ENCODE results near the gene ENAH. TPM values are rescaled to one million over a fixed set of nuclear protein-coding genes. Genes with fewer than 3 reads are reported as not detected.
"Not testable (repeated sequence)": the region's sequence is repeated elsewhere in the genome, so short reads cannot be mapped to it uniquely, and the experiment has no call there.

ENAH gene
- total RNA-seq, 4 donors from 2014 or later = 31.4 to 56.3 (median 45.3) TPM

DNA sequence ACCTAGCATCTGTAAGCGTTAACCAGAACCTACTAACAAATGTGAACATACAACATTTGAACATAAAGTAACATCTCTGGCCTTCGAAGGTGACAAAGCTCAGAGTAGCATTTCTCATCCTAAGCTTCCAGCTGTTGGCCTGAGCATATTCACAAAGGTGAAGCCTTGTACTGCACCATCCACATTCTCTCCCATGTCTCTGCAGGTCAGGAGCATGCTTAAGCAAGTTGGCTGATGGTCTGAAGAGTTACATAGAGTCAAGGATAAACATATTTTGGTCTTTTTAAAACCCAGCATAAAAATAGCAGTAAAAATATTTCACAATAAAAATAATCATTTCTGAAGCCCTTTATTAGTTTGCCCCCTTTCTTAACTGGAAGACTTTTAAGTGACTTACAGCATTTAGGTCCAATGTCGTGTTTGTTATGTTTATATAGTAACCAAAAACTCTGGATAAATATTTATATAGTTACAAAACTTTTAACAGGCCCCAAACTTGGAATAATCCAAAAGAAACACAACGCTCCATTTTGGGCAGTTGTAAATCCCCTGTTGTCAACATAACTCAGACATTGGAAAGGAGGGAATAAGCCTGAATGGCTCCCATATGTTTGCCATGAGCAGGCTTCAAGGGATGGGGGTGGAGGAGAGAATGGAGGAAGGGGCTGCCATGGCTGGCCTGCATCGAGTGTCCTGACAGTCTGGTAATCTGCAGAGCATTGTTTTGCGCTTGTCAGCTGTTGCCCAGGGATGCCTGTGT is 42.8 kb upstream of the ENAH start:
- WGBS, 2 donors = 62 to 67% methylated on average over 6 of the region's 6 CpGs
- H3K9me3 ChIP-seq = no peaks in the 10 kb centered on the region
- no peaks in the 10 kb centered on the region for H3K27me3 ChIP-seq
- peaks cover 0 to 17% (median 3%) of the 10 kb centered on the region in 4 donors for H3K4me1 ChIP-seq
- H3K27ac ChIP-seq = no peak overlapping the region
- TF ChIP-seq POLR2A (IDR thresholded peaks at IDR 0.05) (no peak), EP300 (IDR thresholded peaks at IDR 0.05) (no peak), CTCF (IDR thresholded peaks at IDR 0.05) (no peak)
- DNase-seq (ENCODE audit: low spot score in 2 of 2) = no peak
- no peak overlapping the region for H3K4me3 ChIP-seq
- H3K36me3 ChIP-seq = no peaks in the 10 kb centered on the region

- TF ChIP-seq CTCF (IDR thresholded peaks at IDR 0.05) (no peak), EP300 (IDR thresholded peaks at IDR 0.05) (peak in 1 of 2 donors; percentile 15), POLR2A (IDR thresholded peaks at IDR 0.05) (no peak)
- no peaks in the 10 kb centered on the region for H3K36me3 ChIP-seq
- 64 to 75% methylated on average over 2 of the region's 2 CpGs for WGBS, 2 donors
- H3K9me3 ChIP-seq = no peaks in the 10 kb centered on the region
- H3K27ac ChIP-seq = no peak overlapping the region
- no peak overlapping the region for H3K4me3 ChIP-seq
- H3K4me1 ChIP-seq = peaks cover 0 to 7% (median 0%) of the 10 kb centered on the region in 4 donors
- no peak for DNase-seq (ENCODE audit: low spot score in 2 of 2)
- no peaks in the 10 kb centered on the region for H3K27me3 ChIP-seq
Measured at GRCh38 chr1:225694151-225694603, 41.3 kb upstream of the ENAH start.

DNA sequence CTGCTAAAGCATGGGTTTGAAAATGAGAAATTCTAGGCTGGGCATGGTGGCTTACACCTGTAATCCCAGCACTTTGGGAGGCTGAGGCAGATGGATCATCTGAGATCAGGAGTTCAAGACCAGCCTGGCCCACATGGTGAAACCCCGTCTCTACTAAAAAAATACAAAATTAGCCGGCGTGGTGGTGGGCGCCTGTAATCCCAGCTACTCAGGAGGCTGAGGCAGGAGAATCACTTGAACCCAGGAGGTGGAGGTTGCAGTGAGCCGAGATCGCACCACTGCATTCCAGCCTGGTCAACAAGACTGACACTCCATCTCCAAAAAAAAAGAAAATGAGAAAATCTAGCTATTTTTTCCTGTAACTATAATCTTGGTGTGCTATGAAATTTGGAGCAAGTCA is 40.8 kb upstream of the ENAH start:
- 89 to 99% methylated on average over 6 of the region's 6 CpGs for WGBS, 2 donors
- H3K27me3 ChIP-seq; H3K27ac ChIP-seq; H3K4me3 ChIP-seq; H3K9me3 ChIP-seq; H3K36me3 ChIP-seq; DNase-seq (ENCODE audit: low spot score in 2 of 2); H3K4me1 ChIP-seq: not testable (repeated sequence)

DNA sequence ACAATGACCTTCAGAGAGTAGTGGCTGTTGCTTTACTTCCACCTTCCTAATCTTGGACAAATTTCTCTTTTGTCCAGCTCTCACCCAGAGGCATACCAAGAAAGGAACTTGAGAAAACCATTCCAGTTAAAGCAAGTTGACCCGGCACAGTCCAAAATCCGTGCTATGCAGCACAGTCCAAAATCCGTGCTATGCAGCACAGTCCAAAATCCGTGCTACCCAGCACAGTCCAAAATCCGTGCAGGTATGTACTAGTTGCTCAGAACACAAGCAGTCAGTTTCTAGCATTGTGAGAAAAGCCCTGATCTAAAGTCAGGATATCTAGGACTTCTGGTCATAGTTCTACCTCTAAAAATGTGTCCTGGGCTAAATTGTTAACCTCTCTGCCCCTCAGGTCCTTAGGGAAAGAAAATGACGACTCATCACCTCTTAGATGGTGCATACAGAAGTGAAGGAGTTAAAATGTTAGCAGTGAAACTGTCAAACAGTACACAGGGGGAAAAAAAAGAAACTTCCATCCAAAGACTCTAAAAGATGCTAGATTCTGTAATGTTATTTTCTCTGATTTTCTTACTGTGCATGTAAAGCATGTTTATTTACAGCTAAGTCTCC is 40.3 kb upstream of the ENAH start:
- Histone ChIP-seq H3K36me3 (no peaks in the 10 kb centered on the region), H3K4me3 (no peak overlapping the region), H3K27me3 (no peaks in the 10 kb centered on the region), H3K4me1 (peaks cover 0 to 6% (median 0%) of the 10 kb centered on the region in 4 donors), H3K9me3 (no peaks in the 10 kb centered on the region), H3K27ac (no peak overlapping the region)
- WGBS, 2 donors = 78 to 84% methylated on average over 6 of the region's 6 CpGs
- no peak for DNase-seq (ENCODE audit: low spot score in 2 of 2)
- TF ChIP-seq POLR2A (IDR thresholded peaks at IDR 0.05) (no peak), CTCF (IDR thresholded peaks at IDR 0.05) (no peak), EP300 (IDR thresholded peaks at IDR 0.05) (no peak)

DNA sequence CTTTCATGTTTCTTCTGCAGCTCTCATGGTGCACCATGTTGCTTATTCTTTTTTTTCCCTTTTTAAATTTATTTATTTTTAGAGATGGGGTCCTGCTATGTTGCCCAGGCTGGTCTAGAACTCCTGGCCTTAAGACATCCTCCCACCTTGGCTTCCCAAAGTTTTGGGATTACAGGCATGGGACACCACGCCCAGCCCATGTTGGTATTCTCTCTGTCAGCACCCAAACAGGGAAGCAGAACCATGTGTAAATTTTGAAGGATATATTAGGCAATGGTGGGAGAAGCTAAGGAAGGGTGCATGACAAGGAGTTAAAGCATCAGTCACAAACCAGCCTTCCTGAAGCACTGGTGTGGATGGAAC is 39.6 kb upstream of the ENAH start:
- no peak for DNase-seq (ENCODE audit: low spot score in 2 of 2)
- 96% methylated on average over 1 of the region's 1 CpG for WGBS, 2 donors
- no peaks in the 10 kb centered on the region for H3K36me3 ChIP-seq
- no peaks in the 10 kb centered on the region for H3K27me3 ChIP-seq
- no peak overlapping the region for H3K27ac ChIP-seq
- H3K4me1 ChIP-seq = peaks cover 0 to 6% (median 0%) of the 10 kb centered on the region in 4 donors
- no peaks in the 10 kb centered on the region for H3K9me3 ChIP-seq
- TF ChIP-seq POLR2A (IDR thresholded peaks at IDR 0.05) (no peak), EP300 (IDR thresholded peaks at IDR 0.05) (no peak), CTCF (IDR thresholded peaks at IDR 0.05) (no peak)
- no peak overlapping the region for H3K4me3 ChIP-seq
